Activated CD8-positive, alpha-beta memory T cell treated with anti-CD3 and anti-CD28 coated beads for 48 hours (primary cell): ENCODE measurements around the gene MTM1.

Source experiments
- DNase-seq, 3 experiments: peaks; one replicate each; pipeline ENCODE4 v3.0.0-alpha.2; 2020; ENCODE audit warnings: low read depth in 2 of 3, low spot score in 2 of 3

Gene MTM1

GRCh38 chrX:150701377-150701776 is 133.0 kb downstream of the MTM1 start:
- DNase-seq = no peak

- no peak for DNase-seq
These were observed 134.7 kb downstream of the MTM1 start for GRCh38 chrX:150702966-150703694.

- DNase-seq = no peak
These were observed 135.2 kb downstream of the MTM1 start for GRCh38 chrX:150703695-150703974.

GRCh38 chrX:150704030-150704613 is 135.7 kb downstream of the MTM1 start:
- DNase-seq = no peak

GRCh38 chrX:150712619-150713018 is 144.2 kb downstream of the MTM1 start:
- DNase-seq = no peak

GRCh38 chrX:150715184-150715583 is 146.8 kb downstream of the MTM1 start:
- DNase-seq = no peak

GRCh38 chrX:150719621-150720020 is 151.2 kb downstream of the MTM1 start:
- DNase-seq = no peak
